Uterus (tissue), 2 donors: ENCODE data around the gene DKK3.

Source experiments
- CTCF ChIP-seq, 4 experiments: fragments of 200-600 bp in 2 of 4; fragments of 450-650 bp in 2 of 4; sonication (generic) in 2 of 4; IDR thresholded peaks; one replicate each; pipeline ENCODE4 v1.5.1; 2016 to 2019; ENCODE audit warnings: antibody characterized with exemption in 4 of 4, mild to moderate bottlenecking in 2 of 4, moderate library complexity in 1 of 4
- POLR2A ChIP-seq, 2 donors: fragments of 450-650 bp; IDR thresholded peaks; one replicate each; pipeline ENCODE4 v1.6.1; 2016; ENCODE audit warnings: antibody characterized with exemption in 2 of 2, mild to moderate bottlenecking in 1 of 2, moderate library complexity in 1 of 2

- no peak for TF ChIP-seq CTCF (IDR thresholded peaks at IDR 0.05)
- TF ChIP-seq POLR2A (IDR thresholded peaks at IDR 0.05) = no peak
Measured at GRCh38 chr11:11982461-11982860, 26.0 kb downstream of the DKK3 start.
